ENCODE data around the gene ZNF117. TPM values are rescaled to one million over a fixed set of nuclear protein-coding genes. Genes with fewer than 3 reads are reported as not detected.
"Not testable (repeated sequence)": the region's sequence is repeated elsewhere in the genome, so short reads cannot be mapped to it uniquely, and the experiment has no call there.

ZNF117 gene
- total and polyA plus RNA-seq, 2 experiments from 2014 or later = 4.8 to 20.0 TPM

- Mint-ChIP-seq H3K27ac (peak overlapping the region; percentile 84; the same call in 1 of the 2 replicates), H3K27me3 (ENCODE audit: insufficient read depth, low read depth, poor library complexity) (peaks cover 14% of the 10 kb centered on the region), H3K4me1 (peaks cover 21% of the 10 kb centered on the region), H3K4me3 (peak overlapping the region; percentile 97), H3K36me3 (ENCODE audit: low read depth) (peaks cover 18% of the 10 kb centered on the region)
- not testable (repeated sequence) for H4K20me1 ChIP-seq (replicated peaks; ENCODE audit: insufficient read depth); H3K9me3 Mint-ChIP-seq; H3K27ac ChIP-seq (ENCODE audit: low read depth); DNase-seq (ENCODE audit: low spot score); H3F3A ChIP-seq (replicated peaks; ENCODE audit: low read depth); H3K4me2 ChIP-seq; H3K36me3 ChIP-seq (ENCODE audit: insufficient read depth); H3K27me3 ChIP-seq (ENCODE audit: insufficient read depth); H3K9me2 ChIP-seq (ENCODE audit: insufficient read depth)
- peaks cover 39% of the 10 kb centered on the region for H3K79me2 ChIP-seq (replicated peaks; ENCODE audit: insufficient read depth)
- H3K4me1 ChIP-seq (ENCODE audit: insufficient read depth) = peaks cover 15% of the 10 kb centered on the region
- ATAC-seq = peak; percentile 5; the same call in 1 of the 3 replicates
- 0 out of 2 replicates have a peak overlapping the region, but pooled peaks have one; percentile 84 for H3K4me3 ChIP-seq
- H2AFZ ChIP-seq = peak overlapping the region; percentile 1
These were observed 16.2 kb upstream of the ZNF117 start for GRCh38 chr7:65007036-65007435.

- Mint-ChIP-seq H3K9me3 (peaks cover 6% of the 10 kb centered on the region; the same call in 2 of the 3 replicates), H3K27ac (peak within 1 kb of the TSS; percentile 99), H3K27me3 (ENCODE audit: insufficient read depth, low read depth, poor library complexity) (peaks cover 14% of the 10 kb centered on the region), H3K4me1 (peaks cover 21% of the 10 kb centered on the region), H3K4me3 (peak within 1 kb of the TSS; percentile 97), H3K36me3 (ENCODE audit: low read depth) (peaks cover 25% of the 10 kb centered on the region)
- peak within 1 kb of the TSS; percentile 1 for H2AFZ ChIP-seq
- H3K4me2 ChIP-seq = peak within 1 kb of the TSS; percentile 87
- H3K79me2 ChIP-seq (replicated peaks; ENCODE audit: insufficient read depth) = peaks cover 46% of the 10 kb centered on the region
- no peaks in the 10 kb centered on the region for H4K20me1 ChIP-seq (replicated peaks; ENCODE audit: insufficient read depth)
- H3K4me1 ChIP-seq (ENCODE audit: insufficient read depth) = peaks cover 15% of the 10 kb centered on the region
- H3K9me2 ChIP-seq (ENCODE audit: insufficient read depth) = no peaks in the 10 kb centered on the region
- H3F3A ChIP-seq (replicated peaks; ENCODE audit: low read depth) = no peaks in the 10 kb centered on the region
- H3K27me3 ChIP-seq (ENCODE audit: insufficient read depth) = no peaks in the 10 kb centered on the region
- H3K27ac ChIP-seq (ENCODE audit: low read depth) = peak within 1 kb of the TSS; percentile 85
- H3K4me3 ChIP-seq = peak within 1 kb of the TSS; percentile 84
- peak; percentile 98 for DNase-seq (ENCODE audit: low spot score)
- TF ChIP-seq CREB1 (CRISPR knock-in tag; IDR thresholded peaks at IDR 0.05; ENCODE audit: low read depth) (peak; percentile 57), EZH2phosphoT487 (IDR thresholded peaks at IDR 0.05; ENCODE audit: unreplicated experiment) (no peak), POLR2AphosphoS5 (IDR thresholded peaks at IDR 0.05; ENCODE audit: low read depth) (peak; percentile 95)
- TF ChIP-seq, protein P1, sequence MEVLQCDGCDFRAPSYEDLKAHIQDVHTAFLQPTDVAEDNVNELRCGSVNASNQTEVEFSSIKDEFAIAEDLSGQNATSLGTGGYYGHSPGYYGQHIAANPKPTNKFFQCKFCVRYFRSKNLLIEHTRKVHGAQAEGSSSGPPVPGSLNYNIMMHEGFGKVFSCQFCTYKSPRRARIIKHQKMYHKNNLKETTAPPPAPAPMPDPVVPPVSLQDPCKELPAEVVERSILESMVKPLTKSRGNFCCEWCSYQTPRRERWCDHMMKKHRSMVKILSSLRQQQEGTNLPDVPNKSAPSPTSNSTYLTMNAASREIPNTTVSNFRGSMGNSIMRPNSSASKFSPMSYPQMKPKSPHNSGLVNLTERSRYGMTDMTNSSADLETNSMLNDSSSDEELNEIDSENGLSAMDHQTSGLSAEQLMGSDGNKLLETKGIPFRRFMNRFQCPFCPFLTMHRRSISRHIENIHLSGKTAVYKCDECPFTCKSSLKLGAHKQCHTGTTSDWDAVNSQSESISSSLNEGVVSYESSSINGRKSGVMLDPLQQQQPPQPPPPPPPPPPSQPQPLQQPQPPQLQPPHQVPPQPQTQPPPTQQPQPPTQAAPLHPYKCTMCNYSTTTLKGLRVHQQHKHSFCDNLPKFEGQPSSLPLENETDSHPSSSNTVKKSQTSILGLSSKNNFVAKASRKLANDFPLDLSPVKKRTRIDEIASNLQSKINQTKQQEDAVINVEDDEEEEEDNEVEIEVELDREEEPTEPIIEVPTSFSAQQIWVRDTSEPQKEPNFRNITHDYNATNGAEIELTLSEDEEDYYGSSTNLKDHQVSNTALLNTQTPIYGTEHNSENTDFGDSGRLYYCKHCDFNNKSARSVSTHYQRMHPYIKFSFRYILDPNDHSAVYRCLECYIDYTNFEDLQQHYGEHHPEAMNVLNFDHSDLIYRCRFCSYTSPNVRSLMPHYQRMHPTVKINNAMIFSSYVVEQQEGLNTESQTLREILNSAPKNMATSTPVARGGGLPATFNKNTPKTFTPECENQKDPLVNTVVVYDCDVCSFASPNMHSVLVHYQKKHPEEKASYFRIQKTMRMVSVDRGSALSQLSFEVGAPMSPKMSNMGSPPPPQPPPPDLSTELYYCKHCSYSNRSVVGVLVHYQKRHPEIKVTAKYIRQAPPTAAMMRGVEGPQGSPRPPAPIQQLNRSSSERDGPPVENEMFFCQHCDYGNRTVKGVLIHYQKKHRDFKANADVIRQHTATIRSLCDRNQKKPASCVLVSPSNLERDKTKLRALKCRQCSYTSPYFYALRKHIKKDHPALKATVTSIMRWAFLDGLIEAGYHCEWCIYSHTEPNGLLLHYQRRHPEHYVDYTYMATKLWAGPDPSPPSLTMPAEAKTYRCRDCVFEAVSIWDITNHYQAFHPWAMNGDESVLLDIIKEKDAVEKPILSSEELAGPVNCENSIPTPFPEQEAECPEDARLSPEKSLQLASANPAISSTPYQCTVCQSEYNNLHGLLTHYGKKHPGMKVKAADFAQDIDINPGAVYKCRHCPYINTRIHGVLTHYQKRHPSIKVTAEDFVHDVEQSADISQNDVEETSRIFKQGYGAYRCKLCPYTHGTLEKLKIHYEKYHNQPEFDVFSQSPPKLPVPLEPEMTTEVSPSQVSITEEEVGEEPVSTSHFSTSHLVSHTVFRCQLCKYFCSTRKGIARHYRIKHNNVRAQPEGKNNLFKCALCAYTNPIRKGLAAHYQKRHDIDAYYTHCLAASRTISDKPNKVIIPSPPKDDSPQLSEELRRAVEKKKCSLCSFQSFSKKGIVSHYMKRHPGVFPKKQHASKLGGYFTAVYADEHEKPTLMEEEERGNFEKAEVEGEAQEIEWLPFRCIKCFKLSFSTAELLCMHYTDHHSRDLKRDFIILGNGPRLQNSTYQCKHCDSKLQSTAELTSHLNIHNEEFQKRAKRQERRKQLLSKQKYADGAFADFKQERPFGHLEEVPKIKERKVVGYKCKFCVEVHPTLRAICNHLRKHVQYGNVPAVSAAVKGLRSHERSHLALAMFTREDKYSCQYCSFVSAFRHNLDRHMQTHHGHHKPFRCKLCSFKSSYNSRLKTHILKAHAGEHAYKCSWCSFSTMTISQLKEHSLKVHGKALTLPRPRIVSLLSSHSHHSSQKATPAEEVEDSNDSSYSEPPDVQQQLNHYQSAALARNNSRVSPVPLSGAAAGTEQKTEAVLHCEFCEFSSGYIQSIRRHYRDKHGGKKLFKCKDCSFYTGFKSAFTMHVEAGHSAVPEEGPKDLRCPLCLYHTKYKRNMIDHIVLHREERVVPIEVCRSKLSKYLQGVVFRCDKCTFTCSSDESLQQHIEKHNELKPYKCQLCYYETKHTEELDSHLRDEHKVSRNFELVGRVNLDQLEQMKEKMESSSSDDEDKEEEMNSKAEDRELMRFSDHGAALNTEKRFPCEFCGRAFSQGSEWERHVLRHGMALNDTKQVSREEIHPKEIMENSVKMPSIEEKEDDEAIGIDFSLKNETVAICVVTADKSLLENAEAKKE (CRISPR knock-in tag; IDR thresholded peaks at IDR 0.05) = peak; percentile 63; the same call in 1 of the 2 replicates
- H3K36me3 ChIP-seq (ENCODE audit: insufficient read depth) = no peaks in the 10 kb centered on the region
- peak; percentile 99 for ATAC-seq
These were observed 15.5 kb upstream of the ZNF117 start, which contains the start of gene ERV3-1 for GRCh38 chr7:65006094-65006992. ERV3-1 (minus strand) TSS chr7:65006687; CDS start chr7:64993026, 13,661 bp downstream.

All from GM23338 (cell line).